Measurements from ENCODE around the gene PSMG3. TPM values are rescaled to one million over a fixed set of nuclear protein-coding genes. Genes with fewer than 3 reads are reported as not detected.

The PSMG3 gene
- total RNA-seq, 4 donors from 2014 or later = 36.3 to 42.3 (median 39.5) TPM

DNA sequence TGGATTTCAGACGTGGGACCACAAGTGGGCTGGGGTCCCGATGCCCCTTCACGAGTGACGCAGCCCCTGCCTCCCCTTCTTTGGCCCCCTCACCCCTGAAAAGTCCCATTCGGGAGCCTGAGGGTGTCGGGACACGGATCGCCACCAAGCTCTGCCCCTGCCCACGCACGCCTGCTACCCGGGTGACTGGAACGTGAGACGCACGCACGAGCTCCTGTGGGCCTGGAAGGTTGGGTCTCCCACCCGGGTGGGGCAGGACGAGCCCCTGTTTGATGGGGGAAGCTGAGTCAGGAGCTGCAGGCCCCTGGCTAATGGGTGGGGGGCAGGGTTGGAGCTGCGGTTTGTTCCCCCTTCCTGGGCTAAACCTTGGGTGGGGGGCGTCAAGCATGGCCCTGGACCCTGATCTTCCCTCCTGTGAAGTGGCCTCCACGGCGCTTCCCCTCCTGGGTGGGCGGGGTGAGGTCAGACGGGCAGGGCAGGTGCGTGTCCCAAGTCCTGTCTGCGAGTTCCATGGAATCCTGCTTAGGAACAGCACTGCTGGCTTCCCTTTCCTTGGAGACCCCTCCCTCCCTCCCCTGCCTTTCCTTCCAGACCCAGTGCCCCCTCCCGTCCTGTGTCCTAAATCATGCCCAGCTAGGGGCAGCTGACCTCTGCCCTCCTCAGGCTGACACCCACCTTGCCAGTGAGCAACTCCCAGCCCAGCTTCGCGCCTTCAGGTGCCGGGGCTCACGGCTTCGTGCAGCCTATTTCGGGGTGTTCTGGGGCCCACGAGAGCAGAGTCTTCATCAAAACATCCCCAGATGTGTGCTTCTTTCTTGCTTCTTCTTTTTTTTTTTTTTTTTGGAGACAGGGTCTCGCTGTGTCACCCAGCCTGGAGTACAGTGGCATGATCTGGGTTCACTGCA lies 8.5 kb downstream of the PSMG3 start:
- H3K4me1 ChIP-seq = peaks cover 0 to 12% (median 0%) of the 10 kb centered on the region in 4 donors
- no peak overlapping the region for H3K4me3 ChIP-seq
- WGBS, 2 donors = 79 to 83% methylated on average over 19 to 34 of the region's 34 CpGs
- peaks cover 0 to 19% (median 0%) of the 10 kb centered on the region in 3 donors for H3K36me3 ChIP-seq
- H3K27ac ChIP-seq = no peak overlapping the region
- TF ChIP-seq EP300 (IDR thresholded peaks at IDR 0.05) (no peak), POLR2A (IDR thresholded peaks at IDR 0.05) (no peak)
- TF ChIP-seq, protein P1, sequence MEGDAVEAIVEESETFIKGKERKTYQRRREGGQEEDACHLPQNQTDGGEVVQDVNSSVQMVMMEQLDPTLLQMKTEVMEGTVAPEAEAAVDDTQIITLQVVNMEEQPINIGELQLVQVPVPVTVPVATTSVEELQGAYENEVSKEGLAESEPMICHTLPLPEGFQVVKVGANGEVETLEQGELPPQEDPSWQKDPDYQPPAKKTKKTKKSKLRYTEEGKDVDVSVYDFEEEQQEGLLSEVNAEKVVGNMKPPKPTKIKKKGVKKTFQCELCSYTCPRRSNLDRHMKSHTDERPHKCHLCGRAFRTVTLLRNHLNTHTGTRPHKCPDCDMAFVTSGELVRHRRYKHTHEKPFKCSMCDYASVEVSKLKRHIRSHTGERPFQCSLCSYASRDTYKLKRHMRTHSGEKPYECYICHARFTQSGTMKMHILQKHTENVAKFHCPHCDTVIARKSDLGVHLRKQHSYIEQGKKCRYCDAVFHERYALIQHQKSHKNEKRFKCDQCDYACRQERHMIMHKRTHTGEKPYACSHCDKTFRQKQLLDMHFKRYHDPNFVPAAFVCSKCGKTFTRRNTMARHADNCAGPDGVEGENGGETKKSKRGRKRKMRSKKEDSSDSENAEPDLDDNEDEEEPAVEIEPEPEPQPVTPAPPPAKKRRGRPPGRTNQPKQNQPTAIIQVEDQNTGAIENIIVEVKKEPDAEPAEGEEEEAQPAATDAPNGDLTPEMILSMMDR (IDR thresholded peaks at IDR 0.05) = no peak
- H3K27me3 ChIP-seq = peaks cover 0 to 16% of the 10 kb centered on the region in 2 donors
- no peak for DNase-seq (ENCODE audit: low spot score in 2 of 2)
- H3K9me3 ChIP-seq = no peaks in the 10 kb centered on the region

DNA sequence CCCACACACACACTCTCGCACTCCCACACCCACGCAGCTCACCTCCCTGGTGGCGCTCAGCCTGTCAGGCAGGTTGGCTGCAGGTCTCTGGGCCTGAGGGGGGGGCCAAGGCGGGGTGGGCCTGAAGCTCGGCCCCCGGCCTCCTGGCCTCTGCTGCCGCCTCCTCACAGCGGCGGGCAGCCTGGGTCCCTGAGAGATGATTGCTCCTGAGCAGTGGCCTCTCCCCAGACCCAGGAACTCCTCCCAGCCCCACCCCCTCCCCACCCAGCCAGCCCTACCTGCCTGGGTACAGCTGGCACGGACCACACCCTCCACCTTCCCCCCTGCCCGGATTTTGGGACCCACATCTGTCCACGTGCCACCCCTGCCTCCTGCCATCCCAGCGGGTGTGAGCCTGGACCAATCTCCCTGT lies 9.2 kb downstream of the PSMG3 start:
- WGBS, 2 donors = 86 to 95% methylated on average over 3 to 13 of the region's 13 CpGs

DNA sequence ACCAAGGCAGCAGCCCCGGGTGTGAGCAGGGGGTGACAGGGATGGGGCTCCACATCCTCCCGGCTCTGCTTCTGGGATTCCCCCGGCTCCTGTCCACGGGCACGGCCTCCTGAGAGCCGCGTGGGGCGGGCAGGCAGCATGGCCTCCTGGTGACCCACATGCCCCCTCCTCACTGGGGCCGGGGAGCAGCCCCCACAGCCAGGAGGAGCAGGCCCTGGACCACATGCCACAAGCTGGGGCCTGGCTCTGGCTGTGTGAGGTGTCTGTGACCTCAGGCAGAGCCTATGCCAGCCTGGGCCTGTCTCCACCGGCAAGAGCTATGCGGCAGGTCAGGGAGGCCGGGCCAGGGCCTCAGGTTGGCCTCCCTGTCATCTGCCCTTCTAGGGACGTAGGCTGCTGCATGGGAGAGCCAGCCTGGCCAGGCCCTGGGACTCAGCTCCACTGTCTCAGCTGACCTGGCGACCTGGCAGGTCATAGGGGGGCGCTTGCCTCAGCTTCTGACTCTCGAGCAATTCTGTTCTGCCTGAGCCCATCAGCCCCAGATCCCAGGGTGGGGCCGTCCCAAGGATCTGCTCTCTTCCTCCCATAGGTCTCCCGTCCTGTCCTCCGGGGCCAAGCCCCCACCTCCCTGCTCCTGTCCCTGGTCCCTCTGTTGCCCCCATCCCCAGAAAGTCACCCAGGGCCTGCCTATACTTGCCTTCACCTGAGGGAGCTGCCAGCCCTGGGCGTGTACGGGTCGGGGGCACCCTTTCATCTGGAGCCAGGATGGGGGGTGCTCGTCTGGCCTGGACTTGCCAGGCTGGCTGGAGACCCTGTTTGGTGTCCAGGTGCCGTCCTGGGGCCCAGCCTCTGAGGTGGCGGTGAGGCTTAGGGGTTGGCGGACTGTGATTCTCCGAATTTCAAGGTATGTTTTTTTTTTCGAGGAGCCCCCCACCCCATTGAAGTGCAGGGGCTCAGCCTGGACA lies 9.9 kb downstream of the PSMG3 start:
- WGBS, 2 donors = 79 to 84% methylated on average over 17 to 27 of the region's 28 CpGs
- no peak overlapping the region for H3K4me3 ChIP-seq
- TF ChIP-seq EP300 (IDR thresholded peaks at IDR 0.05) (no peak), POLR2A (IDR thresholded peaks at IDR 0.05) (no peak)
- TF ChIP-seq, protein P1 (IDR thresholded peaks at IDR 0.05) = no peak
- no peak for DNase-seq (ENCODE audit: low spot score in 2 of 2)
- peaks cover 0 to 24% of the 10 kb centered on the region in 2 donors for H3K27me3 ChIP-seq
- H3K4me1 ChIP-seq = peaks cover 0 to 24% (median 0%) of the 10 kb centered on the region in 4 donors
- peaks cover 0 to 5% (median 0%) of the 10 kb centered on the region in 3 donors for H3K36me3 ChIP-seq
- no peak overlapping the region for H3K27ac ChIP-seq
- no peaks in the 10 kb centered on the region for H3K9me3 ChIP-seq

More for the DNA sequence above, 9.2 kb downstream of the PSMG3 start:
- Histone ChIP-seq H3K9me3 (no peaks in the 10 kb centered on the region), H3K27ac (no peak overlapping the region), H3K27me3 (peaks cover 0 to 23% of the 10 kb centered on the region in 2 donors), H3K4me1 (peaks cover 0 to 16% (median 0%) of the 10 kb centered on the region in 4 donors), H3K36me3 (peaks cover 0 to 12% (median 0%) of the 10 kb centered on the region in 3 donors), H3K4me3 (no peak overlapping the region)
- TF ChIP-seq, protein P1 (IDR thresholded peaks at IDR 0.05) = no peak
- TF ChIP-seq POLR2A (IDR thresholded peaks at IDR 0.05) = no peak
- no peak for TF ChIP-seq EP300 (IDR thresholded peaks at IDR 0.05)
- no peak for DNase-seq (ENCODE audit: low spot score in 2 of 2)

DNA sequence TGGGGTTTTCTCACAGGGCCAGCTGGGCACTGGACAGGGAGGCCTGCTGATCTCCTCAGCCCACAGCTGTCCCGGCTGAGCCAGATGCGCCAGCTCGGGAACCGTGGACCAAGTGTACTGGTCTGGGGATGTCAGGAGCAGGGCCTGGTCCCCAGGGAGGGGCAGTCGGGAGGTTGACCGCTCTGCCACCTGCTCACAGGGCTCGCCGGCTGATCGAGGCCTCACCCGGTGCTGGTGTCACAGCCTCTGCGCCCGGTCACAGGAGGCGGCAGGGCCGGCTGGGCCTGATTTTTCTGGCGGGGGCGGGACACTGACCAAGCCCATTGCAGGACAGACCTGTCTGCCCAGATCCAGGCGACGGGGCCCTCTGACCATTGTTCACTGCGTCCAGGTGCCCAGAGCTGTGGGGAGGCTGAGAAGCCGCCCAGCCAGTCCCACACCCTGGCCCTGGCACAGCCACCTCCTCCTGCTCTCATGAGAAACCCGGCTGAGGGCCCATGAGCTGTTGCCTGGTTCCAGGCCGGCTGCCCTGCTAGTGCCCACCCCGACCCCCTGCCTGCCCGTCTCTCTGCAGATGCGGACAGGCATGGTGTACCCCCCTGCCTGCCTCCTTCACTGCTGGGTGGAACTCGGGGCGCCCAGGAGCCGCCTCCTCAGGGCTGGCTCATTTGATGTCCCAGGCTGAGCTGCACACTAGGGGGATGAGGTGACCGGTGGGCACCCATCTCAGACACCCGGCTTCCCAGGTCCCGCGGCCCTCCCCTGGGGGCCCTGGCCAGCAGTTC lies 10.8 kb downstream of the PSMG3 start:
- TF ChIP-seq EP300 (IDR thresholded peaks at IDR 0.05) (no peak), POLR2A (IDR thresholded peaks at IDR 0.05) (no peak)
- TF ChIP-seq, protein P1 (IDR thresholded peaks at IDR 0.05) = no peak
- no peak for DNase-seq (ENCODE audit: low spot score in 2 of 2)
- WGBS, 2 donors = 85 to 91% methylated on average over 26 to 29 of the region's 32 CpGs
- H3K9me3 ChIP-seq = no peaks in the 10 kb centered on the region
- H3K27ac ChIP-seq = no peak overlapping the region
- peaks cover 0 to 24% of the 10 kb centered on the region in 2 donors for H3K27me3 ChIP-seq
- no peaks in the 10 kb centered on the region for H3K36me3 ChIP-seq
- H3K4me1 ChIP-seq = peaks cover 0 to 18% (median 0%) of the 10 kb centered on the region in 4 donors
- no peak overlapping the region for H3K4me3 ChIP-seq
